Stimulated activated CD8-positive, alpha-beta memory T cell treated with anti-CD3 and anti-CD28 coated beads, Interleukin-2, amount 100 ng/mL, for 48 hours (primary cell): ENCODE results near the gene CDKN2C.
"Not testable (repeated sequence)": the region's sequence is repeated elsewhere in the genome, so short reads cannot be mapped to it uniquely, and the experiment has no call there.

Experiments
- DNase-seq, 2 donors: peaks; one replicate each; pipeline ENCODE4 v3.0.0-alpha.2; 2020; ENCODE audit warnings: low read depth in 2 of 2

The CDKN2C gene

GRCh38 chr1:50969611-50970508 lies at the start of gene CDKN2C:
CDKN2C (plus strand) TSS chr1:50970245; CDS start chr1:50970369, 124 bp downstream.
- DNase-seq, result peak in 1 of 2 donors; percentile 14

DNA sequence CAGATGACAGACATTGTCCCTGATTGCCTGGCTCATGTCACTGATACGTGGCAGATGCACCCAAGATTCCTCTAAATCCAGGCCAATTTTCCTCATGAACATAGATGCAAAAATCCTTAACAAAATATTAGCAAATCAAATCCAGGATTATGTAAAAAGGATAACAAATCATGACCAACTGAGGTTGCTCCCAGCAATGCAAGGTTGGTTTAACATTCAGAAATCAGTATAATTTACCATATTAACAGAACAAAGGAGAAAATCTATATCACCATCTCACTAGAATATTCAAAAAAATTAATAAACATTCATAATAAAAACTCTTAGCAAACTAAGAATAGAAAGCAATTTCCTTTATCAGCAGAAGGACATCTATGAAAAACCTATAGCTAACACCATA lies 49.6 kb upstream of the CDKN2C start:
- no peak for DNase-seq

- DNase-seq, result no peak
These were observed 49.0 kb upstream of the CDKN2C start for GRCh38 chr1:50921029-50921428.

DNA sequence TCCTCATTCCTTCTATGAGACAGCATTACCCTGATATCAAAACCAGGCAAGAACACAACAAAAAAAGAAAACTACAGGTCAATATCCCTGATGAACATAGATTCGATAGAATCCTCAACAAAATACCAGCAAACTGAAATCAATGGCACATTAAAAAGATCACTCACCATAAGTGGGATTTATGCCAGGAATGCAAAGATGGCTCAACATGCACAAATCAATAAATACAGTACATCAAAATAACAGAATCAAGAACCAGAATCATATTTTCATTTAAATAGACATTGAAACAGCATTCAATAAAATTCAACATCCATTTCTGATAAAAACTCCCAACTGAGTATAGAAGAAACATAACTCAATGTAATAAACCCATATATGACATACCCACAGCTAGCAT lies 46.5 kb upstream of the CDKN2C start:
- no peak for DNase-seq

GRCh38 chr1:50929376-50929958 lies 40.6 kb upstream of the CDKN2C start:
- DNase-seq, result no peak

- DNase-seq, result no peak
These were observed 39.9 kb upstream of the CDKN2C start for GRCh38 chr1:50930193-50930592.

- DNase-seq, result peak; percentile 3 to 22
These were observed 38.9 kb upstream of the CDKN2C start for GRCh38 chr1:50930965-50931737.

DNA sequence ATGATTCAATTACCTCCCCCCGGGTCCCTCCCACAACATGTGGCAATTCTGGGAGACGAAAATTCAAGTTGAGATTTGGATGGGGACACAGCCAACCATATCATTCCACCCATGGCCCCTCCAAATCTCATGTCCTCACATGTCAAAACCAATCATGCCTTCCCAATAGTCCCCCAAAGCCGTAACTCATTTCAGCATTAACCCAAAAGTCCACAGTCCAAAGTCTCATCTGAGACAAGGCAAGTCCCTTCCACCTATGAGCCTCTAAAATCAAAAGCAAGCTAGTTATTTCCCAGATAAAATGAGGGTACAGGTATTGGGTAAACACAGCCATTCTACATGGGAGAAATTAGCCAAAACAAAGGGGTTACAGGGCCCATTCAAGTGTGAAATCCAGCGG lies 38.0 kb upstream of the CDKN2C start:
- DNase-seq, result not testable (repeated sequence)

DNA sequence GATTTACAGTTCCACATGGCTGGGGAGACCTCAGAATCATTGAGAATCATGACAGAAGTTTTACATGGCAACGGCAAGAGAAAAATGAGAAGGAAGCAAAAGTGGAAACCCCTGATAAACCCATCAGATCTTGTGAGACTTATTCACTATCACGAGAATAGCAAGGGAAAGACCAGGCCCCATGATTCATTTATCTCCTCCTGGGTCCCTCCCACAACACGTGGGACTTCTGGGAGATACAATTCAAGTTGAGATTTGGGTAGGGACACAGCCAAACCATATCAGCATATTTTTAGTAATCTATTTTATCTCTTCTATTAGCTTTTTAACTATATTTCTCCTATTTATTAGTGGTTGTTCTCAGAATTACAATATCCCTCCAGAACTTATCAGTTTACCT lies 36.3 kb upstream of the CDKN2C start:
- not testable (repeated sequence) for DNase-seq

GRCh38 chr1:50934838-50935237 lies 35.2 kb upstream of the CDKN2C start:
- DNase-seq, result no peak

GRCh38 chr1:50935276-50935675 lies 34.8 kb upstream of the CDKN2C start:
- DNase-seq, result not testable (repeated sequence)

DNA sequence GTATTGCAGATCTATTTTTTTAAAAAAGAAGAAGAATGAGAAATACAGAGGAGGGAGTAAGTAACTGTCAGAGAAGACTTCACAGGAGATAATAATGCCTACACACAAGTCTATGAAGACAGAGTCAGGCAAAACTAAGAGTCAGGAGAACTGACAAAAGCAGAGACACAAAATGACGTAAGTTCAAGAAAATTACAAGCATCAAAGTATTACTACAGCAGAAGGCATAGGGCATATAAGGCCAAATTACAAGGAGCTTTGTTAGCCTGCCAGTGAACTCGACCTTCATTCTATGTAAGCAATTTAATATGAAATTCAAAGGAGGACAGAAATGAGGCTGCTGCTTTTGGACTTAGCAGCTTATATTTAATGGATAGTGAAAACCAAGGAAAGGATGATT lies 33.7 kb upstream of the CDKN2C start:
- no peak for DNase-seq

GRCh38 chr1:50940291-50940690 lies 29.8 kb upstream of the CDKN2C start:
- no peak for DNase-seq

- no peak for DNase-seq
These were observed 27.7 kb upstream of the CDKN2C start for GRCh38 chr1:50942334-50942733.

GRCh38 chr1:50949286-50949982 lies 20.6 kb upstream of the CDKN2C start:
- DNase-seq, result no peak

GRCh38 chr1:50950396-50950795 lies 19.6 kb upstream of the CDKN2C start:
- no peak for DNase-seq

- not testable (repeated sequence) for DNase-seq
These were observed 17.5 kb upstream of the CDKN2C start for GRCh38 chr1:50952566-50952965.

- DNase-seq, result no peak
These were observed 14.9 kb upstream of the CDKN2C start for GRCh38 chr1:50955116-50955515.

GRCh38 chr1:50959303-50959912 lies 10.6 kb upstream of the CDKN2C start:
- DNase-seq, result no peak

DNA sequence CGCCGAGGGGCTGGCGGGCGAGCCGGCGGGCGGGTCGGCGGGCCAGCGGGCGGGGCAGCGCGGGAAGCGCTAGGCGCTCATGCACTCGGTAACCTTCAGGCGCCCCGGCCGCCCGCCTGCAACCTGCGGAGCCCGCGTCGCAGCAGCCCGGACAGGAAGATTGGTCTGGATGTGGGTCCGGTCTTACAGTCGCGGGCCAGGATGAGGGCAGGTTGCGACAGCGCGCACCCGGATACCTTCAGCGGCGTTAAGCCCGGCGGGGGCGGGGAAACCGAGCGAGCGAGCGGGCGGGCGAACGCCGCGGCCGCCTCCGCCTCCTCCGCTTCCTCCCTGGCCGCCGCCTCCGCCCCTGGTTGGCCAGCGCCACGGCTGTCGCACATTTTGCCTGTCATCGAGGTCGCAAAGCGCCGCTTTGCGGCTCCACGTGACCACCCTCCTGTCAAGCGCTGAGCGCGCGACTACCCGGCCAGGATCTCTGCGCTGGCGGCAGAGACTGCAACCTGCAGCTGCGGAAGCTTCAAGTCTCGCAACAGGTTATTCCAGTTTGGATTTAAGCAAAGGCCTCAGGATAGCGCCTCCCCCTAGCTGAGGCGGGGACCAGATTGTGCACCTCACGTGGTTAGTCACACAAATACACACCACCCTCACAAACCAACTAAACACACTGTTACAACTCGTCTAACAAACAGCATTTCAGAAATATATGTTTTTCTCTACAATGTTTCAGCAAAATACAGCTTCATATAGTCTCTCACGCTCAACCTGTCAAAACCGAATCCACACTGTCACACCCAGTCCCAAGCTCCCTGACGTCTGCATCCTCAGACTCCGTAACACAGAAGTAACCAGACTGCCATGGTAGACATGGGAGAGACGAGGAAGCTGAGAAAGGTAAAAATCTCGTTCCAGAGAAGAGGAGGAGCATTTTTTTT lies 9.9 kb upstream of the CDKN2C start, which contains the start of gene FAF1:
TSS of gene FAF1 (minus strand) at position 355 of the 932 bp plus-strand sequence. CDS start 456 bp downstream, outside the sequence.
- DNase-seq, result peak; percentile 92 to 95
